ENCODE results near the gene FANCC. TPM values are rescaled to one million over a fixed set of nuclear protein-coding genes. Genes with fewer than 3 reads are reported as not detected.

FANCC gene
- total and polyA plus RNA-seq, 3 donors from 2014 or later: 30.7 to 38.5 (median 35.1) TPM

DNA sequence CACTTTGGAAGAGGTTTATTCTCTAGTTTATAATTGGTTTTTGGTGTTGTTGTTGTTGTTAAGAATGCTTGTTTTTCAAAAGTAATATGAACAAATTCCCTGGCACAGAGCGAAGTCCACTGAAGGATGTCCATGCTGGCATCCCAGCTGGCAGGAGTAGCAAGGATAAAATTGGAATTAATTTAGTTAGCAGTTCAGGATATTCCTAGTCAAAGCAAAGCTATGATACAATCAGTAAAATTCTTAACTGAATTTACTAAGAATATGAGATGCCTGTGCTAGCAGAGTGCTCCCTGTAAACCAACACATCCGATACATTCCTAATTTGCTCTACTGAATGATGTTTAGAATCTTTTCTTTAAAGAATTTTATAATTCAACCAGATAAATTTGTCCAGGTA is 161.4 kb downstream of the FANCC start:
- 95 to 97% methylated on average over 2 of the region's 2 CpGs for WGBS, 2 donors
- H3K36me3 ChIP-seq (ENCODE audit: low read depth, missing control alignments): no peaks in the 10 kb centered on the region
- H3K27me3 ChIP-seq: no peaks in the 10 kb centered on the region
- DNase-seq: no peak
- no peak overlapping the region for H3K27ac ChIP-seq
- TF ChIP-seq, protein P1, sequence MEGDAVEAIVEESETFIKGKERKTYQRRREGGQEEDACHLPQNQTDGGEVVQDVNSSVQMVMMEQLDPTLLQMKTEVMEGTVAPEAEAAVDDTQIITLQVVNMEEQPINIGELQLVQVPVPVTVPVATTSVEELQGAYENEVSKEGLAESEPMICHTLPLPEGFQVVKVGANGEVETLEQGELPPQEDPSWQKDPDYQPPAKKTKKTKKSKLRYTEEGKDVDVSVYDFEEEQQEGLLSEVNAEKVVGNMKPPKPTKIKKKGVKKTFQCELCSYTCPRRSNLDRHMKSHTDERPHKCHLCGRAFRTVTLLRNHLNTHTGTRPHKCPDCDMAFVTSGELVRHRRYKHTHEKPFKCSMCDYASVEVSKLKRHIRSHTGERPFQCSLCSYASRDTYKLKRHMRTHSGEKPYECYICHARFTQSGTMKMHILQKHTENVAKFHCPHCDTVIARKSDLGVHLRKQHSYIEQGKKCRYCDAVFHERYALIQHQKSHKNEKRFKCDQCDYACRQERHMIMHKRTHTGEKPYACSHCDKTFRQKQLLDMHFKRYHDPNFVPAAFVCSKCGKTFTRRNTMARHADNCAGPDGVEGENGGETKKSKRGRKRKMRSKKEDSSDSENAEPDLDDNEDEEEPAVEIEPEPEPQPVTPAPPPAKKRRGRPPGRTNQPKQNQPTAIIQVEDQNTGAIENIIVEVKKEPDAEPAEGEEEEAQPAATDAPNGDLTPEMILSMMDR (IDR thresholded peaks at IDR 0.05): no peak
- TF ChIP-seq POLR2A (IDR thresholded peaks at IDR 0.05): no peak
- no peak overlapping the region for H3K4me3 ChIP-seq
- intact Hi-C loops (cut with DNase I; ENCODE audit: low total_unique reads): no loop called here
- H3K9me3 ChIP-seq: no peaks in the 10 kb centered on the region
- no peaks in the 10 kb centered on the region for H3K4me1 ChIP-seq

DNA sequence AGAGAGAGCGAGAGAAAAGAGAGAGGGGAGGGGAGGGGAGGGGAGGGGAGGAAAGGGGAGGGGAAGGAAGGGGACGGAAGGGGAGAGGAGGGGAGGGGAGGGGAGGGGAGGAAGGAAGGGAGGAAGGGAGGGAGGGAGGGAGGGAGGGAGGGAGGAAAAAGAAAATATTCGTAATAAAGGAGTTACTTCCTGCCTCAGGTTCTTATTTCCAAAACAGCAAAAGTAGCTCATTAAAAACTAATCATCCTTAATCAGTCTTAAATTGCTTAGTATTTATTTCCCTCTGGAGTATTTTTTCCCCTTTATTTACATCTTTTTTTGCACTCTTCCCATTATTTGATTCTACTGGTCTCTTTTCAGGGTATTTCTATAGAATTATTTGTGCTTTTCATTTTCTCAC is 162.3 kb downstream of the FANCC start:
- Histone ChIP-seq H3K9me3 (no peaks in the 10 kb centered on the region), H3K27me3 (no peaks in the 10 kb centered on the region), H3K36me3 (ENCODE audit: low read depth, missing control alignments) (no peaks in the 10 kb centered on the region), H3K4me3 (no peak overlapping the region), H3K4me1 (no peaks in the 10 kb centered on the region), H3K27ac (no peak overlapping the region)
- no peak for DNase-seq
- WGBS, 2 donors: 74 to 77% methylated on average over 2 to 3 of the region's 3 CpGs
- TF ChIP-seq POLR2A (IDR thresholded peaks at IDR 0.05): no peak
- TF ChIP-seq, protein P1 (IDR thresholded peaks at IDR 0.05): no peak
- intact Hi-C loops (cut with DNase I; ENCODE audit: low total_unique reads): no loop called here

DNA sequence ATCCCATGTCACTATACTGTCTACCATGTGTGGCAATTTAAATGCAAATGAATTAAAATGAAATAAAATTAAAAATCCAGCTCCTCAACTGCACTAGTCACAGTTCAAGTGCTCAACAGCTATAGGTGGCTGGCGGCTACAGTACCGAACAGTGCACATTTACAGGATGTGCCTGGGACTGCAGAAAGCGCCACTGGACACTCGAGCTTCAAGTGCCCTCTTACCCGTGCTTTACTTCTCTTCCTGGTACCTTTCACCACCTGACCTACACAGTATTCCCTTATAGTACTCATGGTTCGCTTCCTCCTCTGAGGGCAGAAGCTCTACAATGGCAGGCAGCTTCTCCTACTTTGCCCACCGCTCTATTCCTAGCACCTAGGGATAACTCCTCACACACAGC is 166.6 kb downstream of the FANCC start:
- Histone ChIP-seq H3K36me3 (ENCODE audit: low read depth, missing control alignments) (no peaks in the 10 kb centered on the region), H3K4me1 (no peaks in the 10 kb centered on the region), H3K9me3 (no peaks in the 10 kb centered on the region), H3K4me3 (no peak overlapping the region), H3K27me3 (no peaks in the 10 kb centered on the region), H3K27ac (no peak overlapping the region)
- TF ChIP-seq POLR2A (IDR thresholded peaks at IDR 0.05): no peak
- TF ChIP-seq, protein P1 (IDR thresholded peaks at IDR 0.05): no peak
- DNase-seq: no peak
- 90 to 96% methylated on average over 7 of the region's 7 CpGs for WGBS, 2 donors
- intact Hi-C loops (cut with DNase I; ENCODE audit: low total_unique reads): no loop called here

DNA sequence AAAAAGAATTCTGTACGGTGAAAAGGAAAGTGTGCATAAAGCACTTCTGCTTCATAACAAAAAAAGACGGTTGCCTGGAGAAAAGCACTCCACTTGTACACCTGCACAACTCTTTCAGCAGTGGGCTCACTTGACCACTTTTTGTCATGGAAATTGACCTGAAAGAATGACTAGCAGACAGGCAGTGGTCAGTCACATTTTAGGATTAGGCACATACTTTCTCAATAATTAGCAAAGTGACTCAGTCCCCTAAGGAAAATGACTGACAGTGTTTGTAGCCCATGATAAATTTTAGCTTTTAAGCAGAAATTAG is 169.3 kb downstream of the FANCC start:
- no peak overlapping the region for H3K27ac ChIP-seq
- H3K27me3 ChIP-seq: no peaks in the 10 kb centered on the region
- 68 to 80% methylated on average over 2 of the region's 2 CpGs for WGBS, 2 donors
- no peaks in the 10 kb centered on the region for H3K36me3 ChIP-seq (ENCODE audit: low read depth, missing control alignments)
- intact Hi-C loops (cut with DNase I; ENCODE audit: low total_unique reads): no loop called here
- H3K4me3 ChIP-seq: no peak overlapping the region
- H3K9me3 ChIP-seq: no peaks in the 10 kb centered on the region
- DNase-seq: no peak
- H3K4me1 ChIP-seq: peaks cover 4% of the 10 kb centered on the region
- TF ChIP-seq, protein P1 (IDR thresholded peaks at IDR 0.05): no peak
- TF ChIP-seq POLR2A (IDR thresholded peaks at IDR 0.05): no peak

DNA sequence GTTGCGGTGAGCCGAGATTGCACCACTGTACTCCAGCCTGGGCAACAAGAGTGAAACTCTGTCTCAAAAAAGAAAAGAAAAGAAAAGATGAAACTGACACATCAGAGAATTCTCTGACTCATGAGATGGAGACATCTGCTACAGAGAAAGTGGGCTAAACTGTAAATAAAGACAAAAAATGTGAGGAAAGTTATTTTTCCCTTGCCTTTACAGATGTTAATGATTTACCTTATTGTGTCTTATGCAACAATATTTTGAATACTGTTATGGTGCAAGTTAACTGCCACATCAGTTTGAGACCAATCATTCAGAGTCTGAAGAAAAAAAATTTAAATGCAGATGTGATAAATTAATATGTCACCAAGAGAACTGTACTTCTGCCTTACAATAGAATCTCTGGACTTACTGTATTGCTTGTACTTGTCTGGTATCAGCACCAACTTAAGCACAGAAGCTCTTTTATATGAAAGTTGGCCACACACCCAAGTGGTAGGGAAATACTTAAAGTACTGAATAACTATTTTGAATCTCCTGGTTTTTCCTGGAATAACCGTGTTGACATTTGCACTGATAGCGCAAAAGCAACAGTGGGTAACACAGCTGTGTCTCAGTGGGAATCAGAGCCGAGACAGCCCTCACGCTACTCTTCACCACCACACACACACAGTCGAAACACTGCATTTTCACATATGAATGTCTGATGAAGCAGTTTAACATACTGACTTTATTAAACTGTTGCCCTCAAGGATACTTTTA is 169.9 kb downstream of the FANCC start:
- no peak overlapping the region for H3K27ac ChIP-seq
- no peaks in the 10 kb centered on the region for H3K9me3 ChIP-seq
- DNase-seq: no peak
- no peak for TF ChIP-seq POLR2A (IDR thresholded peaks at IDR 0.05)
- H3K36me3 ChIP-seq (ENCODE audit: low read depth, missing control alignments): no peaks in the 10 kb centered on the region
- 77 to 78% methylated on average over 7 of the region's 7 CpGs for WGBS, 2 donors
- H3K27me3 ChIP-seq: no peaks in the 10 kb centered on the region
- peaks cover 7% of the 10 kb centered on the region for H3K4me1 ChIP-seq
- H3K4me3 ChIP-seq: no peak overlapping the region
- intact Hi-C loops (cut with DNase I; ENCODE audit: low total_unique reads): no loop called here
